Stimulated activated CD4-positive, alpha-beta T cell treated with anti-CD3 and anti-CD28 coated beads, Interleukin-1b, Interleukin-23, amount 100 ng/mL, for 24 hours (primary cell): ENCODE results near the gene TPST2.
A peak's percentile ranks its signal among the peaks of the same experiment; 100 is the strongest.
"Not testable (repeated sequence)": the region's sequence is repeated elsewhere in the genome, so short reads cannot be mapped to it uniquely, and the experiment has no call there.

Source experiments
- DNase-seq, 4 experiments: peaks; one replicate each; pipeline ENCODE4 v3.0.0-alpha.2; 2020; ENCODE audit warnings: low read depth in 4 of 4, low spot score in 1 of 4

TPST2 gene

GRCh38 chr22:26589845-26590736, at the start of gene TPST2:
TPST2 (minus strand) TSS chr22:26590132; CDS start chr22:26541630, 48,502 bp downstream.
- peak; percentile 35 to 71 (median 57) for DNase-seq

- DNase-seq = no peak
These were observed 46.4 kb upstream of the TPST2 start for GRCh38 chr22:26636296-26636695.

- no peak for DNase-seq
These were observed 45.2 kb upstream of the TPST2 start for GRCh38 chr22:26635117-26635516.

DNA sequence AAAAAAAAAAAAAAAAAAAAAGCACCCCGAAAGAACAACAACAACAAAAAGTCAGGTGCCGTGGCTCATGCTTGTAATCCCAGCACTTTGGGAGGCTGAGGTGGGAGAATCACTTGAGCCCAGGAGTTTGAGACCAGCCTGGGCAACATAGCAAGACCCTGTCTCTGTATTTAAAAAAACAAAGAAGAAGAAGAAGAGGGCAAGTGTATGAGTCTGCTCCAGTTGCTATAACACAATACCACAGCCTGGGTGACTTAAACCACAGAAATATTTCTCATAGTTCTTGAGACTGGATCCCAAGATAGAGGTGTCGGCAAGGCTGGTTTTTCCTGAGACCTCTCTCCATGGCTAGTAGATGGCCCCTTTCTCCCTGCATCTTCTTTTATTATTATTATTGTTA, 44.3 kb upstream of the TPST2 start:
- no peak for DNase-seq

- DNase-seq = no peak
These were observed 42.7 kb upstream of the TPST2 start for GRCh38 chr22:26632422-26633155.

DNA sequence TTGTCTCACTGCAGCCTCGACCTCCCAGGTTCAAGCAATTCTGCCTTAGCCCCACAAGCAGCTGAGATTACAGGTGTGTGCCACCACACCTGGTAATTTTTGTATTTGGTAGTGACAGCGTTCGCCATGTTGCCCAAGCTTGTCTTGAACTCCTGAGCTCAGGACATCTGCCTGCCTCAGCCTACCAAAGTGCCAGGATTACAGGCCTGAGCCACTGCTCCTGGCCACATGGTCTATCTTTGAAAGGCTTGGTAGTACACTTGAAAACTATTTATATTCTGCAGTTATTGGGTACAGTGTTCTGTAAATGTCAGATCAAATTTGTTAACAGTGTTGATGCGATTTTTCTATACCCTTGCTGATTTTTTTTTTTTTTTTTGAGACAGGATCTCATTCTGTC, 41.4 kb upstream of the TPST2 start:
- DNase-seq = no peak

GRCh38 chr22:26629988-26630761, 40.2 kb upstream of the TPST2 start:
- no peak for DNase-seq

- no peak for DNase-seq
These were observed 34.9 kb upstream of the TPST2 start for GRCh38 chr22:26624803-26625202.

GRCh38 chr22:26623984-26624383, 34.1 kb upstream of the TPST2 start:
- no peak for DNase-seq

DNA sequence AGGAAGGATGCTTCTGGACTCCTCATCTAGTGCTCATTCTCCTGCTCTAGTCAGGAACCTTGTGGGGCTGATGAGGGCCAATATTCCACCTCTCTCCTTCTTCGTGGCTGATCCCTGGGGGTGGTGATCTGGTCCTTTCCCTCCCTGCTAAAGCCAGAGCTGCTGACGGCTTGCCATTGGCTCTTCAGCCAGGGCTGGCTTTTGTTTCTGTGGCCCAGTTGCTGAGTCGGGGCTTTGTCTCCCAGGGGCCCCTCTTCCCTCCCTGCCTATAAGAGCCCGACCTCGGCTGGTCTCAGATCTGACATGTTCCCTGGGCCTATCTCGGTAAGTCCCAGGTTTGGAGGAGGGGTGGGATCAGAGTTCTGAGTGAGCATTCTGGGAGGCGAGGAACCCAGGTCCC, 31.7 kb upstream of the TPST2 start, which contains the start of gene CRYBA4:
Gene CRYBA4, plus strand, starts transcription at position 301 of the 400 bp plus-strand sequence. CDS start 634 bp downstream, outside the sequence.
- DNase-seq = no peak

DNA sequence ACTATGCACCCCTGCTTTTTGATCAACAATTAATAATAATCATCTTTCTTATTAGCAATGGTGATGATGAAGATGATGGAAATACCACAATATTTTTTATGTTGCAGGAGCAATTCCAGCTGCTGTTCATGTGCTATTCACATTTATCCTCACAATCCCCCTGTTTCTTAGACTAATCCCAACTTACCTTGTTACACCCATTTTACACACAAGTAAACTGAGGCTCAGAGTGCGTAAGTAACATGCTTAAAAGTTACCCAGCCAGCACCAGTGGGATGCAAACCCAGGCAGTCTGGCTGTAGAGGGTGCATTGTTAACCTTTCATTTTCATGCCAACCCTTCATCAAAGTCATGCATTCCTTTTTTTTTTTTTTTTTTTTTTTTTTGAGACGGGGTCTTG, 30.3 kb upstream of the TPST2 start:
- DNase-seq = no peak

GRCh38 chr22:26619510-26619909, 29.6 kb upstream of the TPST2 start:
- no peak for DNase-seq

DNA sequence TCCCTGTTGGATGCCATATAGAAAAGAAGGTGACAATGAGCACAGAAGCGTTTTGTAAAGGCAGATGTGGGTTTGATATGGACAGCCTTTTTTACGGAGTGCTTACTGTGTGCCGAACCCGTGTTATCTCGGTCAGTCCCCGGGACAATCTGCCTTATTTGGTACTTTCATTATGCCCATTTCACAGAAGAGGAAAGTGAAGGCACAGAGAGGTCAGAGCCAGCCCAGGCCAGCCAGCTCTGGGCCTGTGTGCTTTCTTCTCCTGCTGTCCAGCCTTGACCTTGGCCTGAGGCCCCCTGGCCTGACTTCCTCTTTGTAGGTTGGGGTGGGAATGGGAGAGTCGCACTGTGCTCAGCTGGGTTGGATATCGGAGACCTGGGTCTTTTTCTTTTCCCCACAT, 28.5 kb upstream of the TPST2 start:
- DNase-seq = no peak

- DNase-seq = no peak
These were observed 27.6 kb upstream of the TPST2 start, which contains the start of gene CRYBB1 for GRCh38 chr22:26617271-26618199. CRYBB1 (minus strand) TSS chr22:26618027; CDS start chr22:26616319, 1,708 bp downstream.

DNA sequence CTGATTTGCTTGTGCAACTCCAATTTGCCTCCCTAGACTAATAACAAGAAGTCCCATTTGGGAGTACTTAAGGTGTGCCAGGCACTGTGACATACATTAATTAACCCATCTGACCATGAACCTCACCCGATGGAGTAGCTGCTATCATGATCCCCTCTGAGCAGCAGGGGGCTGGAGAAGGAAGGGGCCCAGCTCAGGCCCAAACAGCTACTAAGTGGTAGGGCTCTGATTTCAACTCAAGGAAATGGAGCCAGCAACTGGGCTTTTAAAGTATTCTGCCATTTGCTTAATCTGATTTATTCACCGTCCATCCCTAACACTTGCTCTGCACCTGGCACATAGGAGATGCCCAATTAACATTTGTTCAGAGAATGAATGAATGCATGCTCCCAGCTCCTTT, 26.7 kb upstream of the TPST2 start:
- DNase-seq = no peak

- no peak for DNase-seq
These were observed 26.0 kb upstream of the TPST2 start for GRCh38 chr22:26615830-26616435.

DNA sequence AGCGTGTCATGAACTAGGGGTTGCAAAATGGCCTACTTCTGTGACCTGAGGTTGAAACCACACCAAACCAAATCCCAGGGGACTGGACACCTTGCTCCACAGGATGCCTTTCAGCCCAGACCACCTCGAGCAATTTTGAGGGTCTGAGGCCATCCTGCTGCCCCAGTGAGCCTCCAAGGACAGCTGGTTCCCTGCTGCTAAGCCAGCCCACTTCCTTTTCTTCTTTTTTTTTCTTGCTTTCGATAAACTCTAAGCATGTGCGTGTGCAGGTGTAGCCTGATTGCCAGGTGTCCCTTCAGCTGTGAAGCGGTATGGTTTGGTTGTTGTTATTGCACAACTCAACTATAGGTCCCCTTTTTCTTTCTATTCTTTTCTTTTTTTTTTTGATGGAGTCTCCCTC, 25.2 kb upstream of the TPST2 start:
- no peak for DNase-seq

GRCh38 chr22:26614322-26614721, 24.4 kb upstream of the TPST2 start:
- DNase-seq = no peak

- not testable (repeated sequence) for DNase-seq
These were observed 23.8 kb upstream of the TPST2 start for GRCh38 chr22:26613753-26614152.

DNA sequence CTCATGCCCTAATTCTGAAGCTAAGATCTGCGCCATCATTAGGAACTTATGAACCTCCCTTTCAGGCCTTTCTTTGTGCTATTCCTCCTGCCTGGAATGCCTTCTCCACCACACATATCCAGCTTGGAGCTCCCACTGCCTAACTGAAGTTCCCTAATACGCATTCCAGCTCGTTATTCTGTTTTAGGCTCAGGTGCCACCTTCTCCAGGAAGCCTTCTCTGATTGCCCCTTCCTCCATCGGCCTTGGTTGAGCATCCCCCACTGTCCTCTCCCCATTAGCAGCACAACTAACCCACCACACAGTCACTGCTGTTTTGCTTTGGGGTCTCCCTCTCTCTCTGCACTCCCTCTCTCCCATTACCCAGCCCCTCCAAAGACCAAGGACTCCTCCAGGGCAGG, 22.7 kb upstream of the TPST2 start:
- no peak for DNase-seq
